Skeletal muscle tissue (tissue), 4 donors: Measurements from ENCODE around the gene PHF21A. TPM values are rescaled to one million over a fixed set of nuclear protein-coding genes. Genes with fewer than 3 reads are reported as not detected.

Experiments
- H3K27ac ChIP-seq: one replicate; pipeline ENCODE4 v1.7.0; 2013; ENCODE audit warnings: mild to moderate bottlenecking, low read depth, low read length, inconsistent platforms
- H3K27me3 ChIP-seq, 3 donors: one replicate each; pipeline ENCODE4 v1.7.0; 2013; ENCODE audit warnings: low read length in 3 of 3; ENCODE audit not compliant: control insufficient read depth in 3 of 3, insufficient read depth in 3 of 3
- H3K36me3 ChIP-seq, 3 donors: one replicate each; pipeline ENCODE4 v1.7.0; 2013; ENCODE audit warnings: low read length in 3 of 3; ENCODE audit not compliant: control insufficient read depth in 3 of 3, insufficient read depth in 3 of 3
- H3K4me1 ChIP-seq, 3 donors: one replicate each; pipeline ENCODE4 v1.7.0; 2013; ENCODE audit warnings: low read length in 3 of 3, mild to moderate bottlenecking in 3 of 3; ENCODE audit not compliant: control insufficient read depth in 3 of 3, insufficient read depth in 3 of 3
- H3K4me3 ChIP-seq, 3 donors: one replicate each; pipeline ENCODE4 v1.7.0; 2013; ENCODE audit warnings: low read length in 3 of 3
- H3K9ac ChIP-seq, 3 donors: one replicate each; pipeline ENCODE4 v1.7.0; 2013; ENCODE audit warnings: low read length in 3 of 3, mild to moderate bottlenecking in 3 of 3, moderate library complexity in 2 of 3, low read depth in 1 of 3
- H3K9me3 ChIP-seq, 3 donors: one replicate each; pipeline ENCODE4 v1.7.0; 2013; ENCODE audit warnings: low read length in 3 of 3; ENCODE audit not compliant: control insufficient read depth in 3 of 3
- total RNA-seq: library from RNA; depleted of rRNA; stranded (reverse); fragments of >200 nt; gene quantifications from one replicate; pipeline ENCODE4 v1.2.3, GENCODE V29; 2014
- donor health status: Osteomylitis.

PHF21A gene
- total RNA-seq, 1 donor from 2014 or later: 16.2 TPM

GRCh38 chr11:45949992-45950407, 171.3 kb downstream of the PHF21A start:
- Histone ChIP-seq H3K36me3 (peaks cover 29 to 54% (median 39%) of the 10 kb centered on the region in 3 donors), H3K4me3 (no peak overlapping the region), H3K9me3 (no peaks in the 10 kb centered on the region), H3K27ac (no peak overlapping the region), H3K9ac (no peak overlapping the region), H3K27me3 (no peaks in the 10 kb centered on the region), H3K4me1 (peaks cover 3 to 8% (median 7%) of the 10 kb centered on the region in 3 donors)

- Histone ChIP-seq H3K36me3 (peaks cover 28 to 64% (median 38%) of the 10 kb centered on the region in 3 donors), H3K4me1 (peaks cover 3 to 8% (median 7%) of the 10 kb centered on the region in 3 donors), H3K4me3 (no peak overlapping the region), H3K27me3 (no peaks in the 10 kb centered on the region), H3K27ac (no peak overlapping the region), H3K9ac (no peak overlapping the region), H3K9me3 (no peaks in the 10 kb centered on the region)
Observed at GRCh38 chr11:45948356-45948755, 172.9 kb downstream of the PHF21A start.

GRCh38 chr11:45947885-45948284, 173.4 kb downstream of the PHF21A start:
- Histone ChIP-seq H3K36me3 (peaks cover 26 to 63% (median 33%) of the 10 kb centered on the region in 3 donors), H3K9me3 (no peaks in the 10 kb centered on the region), H3K27me3 (no peaks in the 10 kb centered on the region), H3K27ac (no peak overlapping the region), H3K4me1 (peaks cover 3 to 8% (median 7%) of the 10 kb centered on the region in 3 donors), H3K9ac (no peak overlapping the region), H3K4me3 (no peak overlapping the region)

GRCh38 chr11:45945397-45945999, 175.8 kb downstream of the PHF21A start:
- Histone ChIP-seq H3K9me3 (no peaks in the 10 kb centered on the region), H3K27me3 (no peaks in the 10 kb centered on the region), H3K27ac (peak overlapping the region; percentile 12), H3K9ac (no peak overlapping the region), H3K4me1 (peaks cover 3 to 8% (median 7%) of the 10 kb centered on the region in 3 donors), H3K36me3 (peaks cover 23 to 65% (median 37%) of the 10 kb centered on the region in 3 donors), H3K4me3 (no peak overlapping the region)

- Histone ChIP-seq H3K36me3 (peaks cover 7 to 50% (median 21%) of the 10 kb centered on the region in 3 donors), H3K9me3 (no peaks in the 10 kb centered on the region), H3K4me3 (no peak overlapping the region), H3K4me1 (peaks cover 3 to 8% (median 7%) of the 10 kb centered on the region in 3 donors), H3K27ac (no peak overlapping the region), H3K27me3 (no peaks in the 10 kb centered on the region), H3K9ac (no peak overlapping the region)
Observed at GRCh38 chr11:45942381-45942780, 178.9 kb downstream of the PHF21A start.

GRCh38 chr11:45941285-45941684, 180.0 kb downstream of the PHF21A start:
- Histone ChIP-seq H3K4me1 (peaks cover 3 to 11% (median 8%) of the 10 kb centered on the region in 3 donors), H3K27ac (no peak overlapping the region), H3K36me3 (peaks cover 7 to 46% (median 13%) of the 10 kb centered on the region in 3 donors), H3K9me3 (no peaks in the 10 kb centered on the region), H3K27me3 (no peaks in the 10 kb centered on the region), H3K9ac (no peak overlapping the region), H3K4me3 (no peak overlapping the region)

- H3K4me1 ChIP-seq: peaks cover 0 to 4% (median 0%) of the 10 kb centered on the region in 3 donors
- no peaks in the 10 kb centered on the region for H3K27me3 ChIP-seq
- no peaks in the 10 kb centered on the region for H3K9me3 ChIP-seq
- H3K4me3 ChIP-seq: no peak overlapping the region
- no peak overlapping the region for H3K9ac ChIP-seq
- no peak overlapping the region for H3K27ac ChIP-seq
- H3K36me3 ChIP-seq: peaks cover 7 to 44% (median 22%) of the 10 kb centered on the region in 3 donors
Observed at GRCh38 chr11:45939836-45940235, 181.4 kb downstream of the PHF21A start.

- H3K4me1 ChIP-seq: peaks cover 0 to 8% (median 0%) of the 10 kb centered on the region in 3 donors
- no peaks in the 10 kb centered on the region for H3K27me3 ChIP-seq
- H3K9ac ChIP-seq: no peak overlapping the region
- no peaks in the 10 kb centered on the region for H3K9me3 ChIP-seq
- no peak overlapping the region for H3K4me3 ChIP-seq
- peaks cover 21 to 50% (median 37%) of the 10 kb centered on the region in 3 donors for H3K36me3 ChIP-seq
- H3K27ac ChIP-seq: no peak overlapping the region
Observed at GRCh38 chr11:45937916-45938315, 183.3 kb downstream of the PHF21A start.

GRCh38 chr11:45936511-45937054, 184.7 kb downstream of the PHF21A start:
- H3K27ac ChIP-seq: no peak overlapping the region
- no peaks in the 10 kb centered on the region for H3K27me3 ChIP-seq
- peaks cover 0 to 8% (median 0%) of the 10 kb centered on the region in 3 donors for H3K4me1 ChIP-seq
- no peak overlapping the region for H3K4me3 ChIP-seq
- H3K9ac ChIP-seq: peak overlapping the region in 1 of 3 donors; percentile 5
- H3K36me3 ChIP-seq: peaks cover 26 to 52% (median 31%) of the 10 kb centered on the region in 3 donors
- no peaks in the 10 kb centered on the region for H3K9me3 ChIP-seq

- Histone ChIP-seq H3K9ac (no peak overlapping the region), H3K9me3 (no peaks in the 10 kb centered on the region), H3K36me3 (peaks cover 26 to 51% (median 31%) of the 10 kb centered on the region in 3 donors), H3K27me3 (no peaks in the 10 kb centered on the region), H3K4me3 (no peak overlapping the region), H3K4me1 (peaks cover 0 to 16% (median 0%) of the 10 kb centered on the region in 3 donors), H3K27ac (no peak overlapping the region)
Observed at GRCh38 chr11:45935349-45936064, 185.7 kb downstream of the PHF21A start.
